Retina (tissue), 1 donor: ENCODE results near the gene HERPUD1.
"Not testable (repeated sequence)": the region's sequence is repeated elsewhere in the genome, so short reads cannot be mapped to it uniquely, and the experiment has no call there.

ENCODE experiments used
- DNase-seq: peaks from one replicate; pipeline ENCODE4 v3.0.0-alpha.2; 2016

Gene HERPUD1

DNA sequence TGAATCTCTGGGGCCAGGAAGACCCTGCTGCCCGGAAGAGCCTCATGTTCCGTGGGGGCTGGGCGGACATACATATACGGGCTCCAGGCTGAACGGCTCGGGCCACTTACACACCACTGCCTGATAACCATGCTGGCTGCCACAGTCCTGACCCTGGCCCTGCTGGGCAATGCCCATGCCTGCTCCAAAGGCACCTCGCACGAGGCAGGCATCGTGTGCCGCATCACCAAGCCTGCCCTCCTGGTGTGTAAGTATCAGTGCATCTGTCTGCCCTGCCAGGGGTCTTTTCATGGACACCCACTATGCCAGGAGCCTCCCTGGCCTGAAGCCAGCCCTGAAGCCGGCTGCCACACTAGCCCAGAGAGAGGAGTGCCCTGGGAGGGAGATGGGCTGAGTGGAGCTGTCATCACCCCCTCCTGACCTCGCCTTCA, 29.9 kb downstream of the HERPUD1 start, which contains the start of gene CETP:
Gene CETP (plus strand): TSS at position 100 of the 431 bp plus-strand sequence. CDS start 30 bp downstream, at position 130.
- no peak for DNase-seq

DNA sequence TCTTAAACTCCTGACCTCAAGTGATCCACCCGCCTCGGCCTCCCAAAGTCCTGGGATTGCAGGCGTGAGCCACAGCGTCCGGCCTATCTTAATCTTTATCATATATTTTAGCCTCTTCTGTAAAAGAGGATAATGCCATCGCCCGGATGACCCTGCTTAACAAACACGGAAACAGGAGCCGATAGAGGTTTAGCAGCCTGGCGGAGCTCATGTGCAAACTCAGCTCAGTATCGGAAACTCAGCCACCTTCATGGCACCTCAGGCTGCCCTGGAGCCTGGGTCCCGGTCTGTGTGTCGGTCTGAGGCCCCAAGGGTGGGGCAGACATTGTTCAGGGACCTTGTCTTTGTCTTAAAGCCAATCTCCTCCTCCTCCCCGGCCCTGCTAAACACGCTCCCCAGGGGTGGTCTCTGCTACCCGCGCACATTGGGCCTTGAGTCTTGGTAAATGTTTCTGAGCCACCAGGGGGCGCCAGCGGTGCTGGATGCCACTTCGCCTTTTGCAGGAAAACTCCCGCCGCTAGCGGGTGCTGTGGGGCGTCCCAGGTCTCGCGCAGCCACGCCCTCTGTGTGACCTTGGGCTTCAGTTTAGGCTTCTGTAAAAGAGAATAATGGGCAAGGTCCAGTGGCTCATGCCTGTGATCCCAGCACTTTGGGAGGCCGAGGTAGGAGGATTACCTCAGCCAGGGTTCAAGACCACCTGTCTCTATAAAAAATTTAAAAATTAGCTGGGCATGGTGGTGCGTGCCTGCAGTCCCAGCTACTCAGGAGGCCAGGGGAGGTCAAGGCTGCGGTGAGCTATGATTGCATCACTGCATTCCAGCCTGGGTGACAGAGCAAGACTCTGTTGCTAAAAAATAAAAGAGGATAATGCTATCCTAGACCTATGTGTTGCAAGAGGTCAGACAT, 32.6 kb downstream of the HERPUD1 start:
- peak; percentile 81 for DNase-seq

DNA sequence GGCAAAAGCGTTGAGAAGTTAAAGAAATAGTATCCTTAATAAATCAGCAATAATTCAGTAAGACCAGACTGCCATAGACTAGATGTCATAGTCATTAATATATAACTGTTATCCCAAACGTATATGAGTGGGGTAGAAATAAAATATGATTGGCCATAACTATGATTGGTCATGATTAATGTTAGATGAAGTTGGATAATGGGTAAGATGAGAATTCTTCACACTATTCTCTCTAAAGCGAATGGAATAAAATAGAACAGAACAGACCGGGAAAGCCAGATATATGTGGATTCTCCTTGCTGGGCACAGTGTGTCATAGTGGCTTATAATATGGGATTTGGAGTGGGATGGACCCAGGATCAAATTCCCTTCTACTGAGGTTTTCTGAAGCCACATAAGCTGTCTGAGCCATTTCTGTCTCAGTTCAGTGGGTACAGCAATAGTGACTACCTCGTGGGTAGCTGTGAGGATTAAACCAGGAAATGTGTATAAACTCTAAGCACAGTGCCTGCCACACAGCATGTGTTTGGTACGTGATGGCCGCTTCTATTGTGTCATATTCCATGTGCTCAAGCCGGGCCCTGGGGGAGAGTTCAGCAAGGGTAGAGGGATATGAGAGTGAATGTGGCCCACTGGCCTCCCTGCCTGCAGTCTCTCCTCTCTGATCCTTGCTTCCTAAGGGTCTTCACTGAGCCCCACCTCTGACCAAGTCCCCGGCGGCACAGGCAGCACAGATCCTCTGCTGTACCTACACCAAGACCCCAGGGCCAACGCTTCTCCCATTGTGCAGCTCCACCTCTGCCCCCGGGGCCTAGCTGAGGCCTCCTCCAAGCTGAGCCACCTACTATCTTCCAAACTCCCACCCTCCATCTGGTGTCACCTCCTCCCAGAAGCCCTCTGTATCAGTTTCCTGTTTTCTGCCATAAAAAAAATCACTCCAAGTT, 33.5 kb downstream of the HERPUD1 start:
- no peak for DNase-seq

- DNase-seq: no peak
These were observed 34.1 kb downstream of the HERPUD1 start for GRCh38 chr16:56966093-56966475.

DNA sequence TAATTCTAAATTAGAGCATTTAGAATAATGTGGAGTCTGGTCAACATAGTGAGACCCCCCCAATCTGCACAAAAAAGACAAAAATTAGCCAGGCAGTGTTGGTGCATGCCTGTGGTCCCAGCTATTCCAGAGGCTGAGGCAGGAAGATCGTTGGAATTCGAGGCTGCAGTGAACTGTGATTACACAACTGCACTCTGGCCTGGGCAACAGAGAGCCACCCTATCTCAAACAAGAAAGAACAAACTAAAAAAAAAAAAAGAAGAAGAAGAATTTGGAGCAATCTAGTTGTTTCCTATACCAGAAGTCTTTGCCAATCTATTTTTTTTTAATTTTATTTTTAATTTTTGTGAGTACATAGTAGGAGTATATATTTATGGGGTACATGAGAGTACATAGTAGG, 35.8 kb downstream of the HERPUD1 start:
- DNase-seq: no peak

DNA sequence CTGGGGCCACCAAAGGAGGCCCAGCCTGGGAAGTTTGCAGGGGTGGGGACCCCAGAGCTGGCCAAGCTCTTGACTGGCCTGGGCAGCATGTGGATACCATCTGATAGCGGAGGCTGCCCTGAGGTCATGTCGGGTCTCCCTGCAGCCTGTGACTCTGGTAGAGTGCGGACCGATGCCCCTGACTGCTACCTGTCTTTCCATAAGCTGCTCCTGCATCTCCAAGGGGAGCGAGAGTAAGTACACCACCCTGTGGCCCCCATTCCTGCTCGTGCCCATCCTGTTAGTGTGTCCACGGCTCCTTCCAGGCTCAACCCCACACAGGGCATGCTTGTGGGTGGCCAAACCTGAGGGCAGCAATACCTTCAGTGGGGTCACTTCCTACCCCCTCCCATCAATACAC, 37.8 kb downstream of the HERPUD1 start:
- DNase-seq: no peak

DNA sequence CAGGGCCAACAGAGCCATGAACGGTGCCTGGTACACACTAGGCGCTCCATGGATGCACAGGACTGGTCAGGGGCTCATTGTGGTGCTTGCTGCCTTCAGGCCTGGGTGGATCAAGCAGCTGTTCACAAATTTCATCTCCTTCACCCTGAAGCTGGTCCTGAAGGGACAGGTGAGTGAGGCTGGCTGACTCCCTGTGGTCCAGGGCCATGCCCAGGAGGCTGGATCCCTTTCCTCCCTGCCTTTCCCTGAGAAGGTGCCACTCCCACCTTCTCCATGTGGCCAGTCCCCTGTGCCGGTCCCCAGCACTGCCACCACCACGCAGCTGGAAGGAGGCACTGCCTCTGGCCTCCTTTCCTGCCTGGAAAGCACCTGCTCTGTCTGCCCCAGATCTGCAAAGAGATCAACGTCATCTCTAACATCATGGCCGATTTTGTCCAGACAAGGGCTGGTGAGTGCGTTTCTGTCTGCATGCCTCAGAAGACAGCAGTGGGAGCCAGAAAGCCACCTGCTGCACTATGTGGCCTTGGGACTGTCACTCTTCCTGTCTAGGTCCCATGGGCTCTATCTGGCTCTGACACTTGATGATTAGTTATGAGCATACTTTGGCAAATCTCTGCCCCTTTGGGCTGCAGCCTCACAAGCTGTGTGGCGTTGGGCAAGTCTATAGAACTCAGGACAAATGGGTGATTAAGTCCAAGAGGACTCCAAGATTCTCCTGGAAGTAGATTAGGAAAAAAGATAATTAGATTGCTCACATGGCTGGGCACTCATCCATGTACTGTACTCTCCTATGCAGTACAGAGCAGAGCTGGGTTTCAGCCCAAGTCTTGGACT, 39.2 kb downstream of the HERPUD1 start:
- no peak for DNase-seq

- no peak for DNase-seq
These were observed 39.8 kb downstream of the HERPUD1 start for GRCh38 chr16:56971768-56972043.

- no peak for DNase-seq
These were observed 40.7 kb downstream of the HERPUD1 start for GRCh38 chr16:56972403-56973293.

DNA sequence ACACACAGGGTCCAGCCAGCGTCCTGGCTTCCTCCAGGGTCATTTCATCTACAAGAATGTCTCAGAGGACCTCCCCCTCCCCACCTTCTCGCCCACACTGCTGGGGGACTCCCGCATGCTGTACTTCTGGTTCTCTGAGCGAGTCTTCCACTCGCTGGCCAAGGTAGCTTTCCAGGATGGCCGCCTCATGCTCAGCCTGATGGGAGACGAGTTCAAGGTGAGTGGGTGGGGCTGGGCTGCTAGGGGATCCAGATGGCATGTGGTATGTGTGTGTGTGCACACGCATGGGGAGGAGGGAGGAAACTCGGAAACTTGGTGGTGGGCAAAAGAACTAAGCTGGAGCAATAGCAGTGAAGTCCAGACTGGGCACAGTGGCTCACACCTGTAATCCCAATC, 41.4 kb downstream of the HERPUD1 start:
- DNase-seq: no peak

GRCh38 chr16:56973899-56974298, 42.0 kb downstream of the HERPUD1 start:
- DNase-seq: not testable (repeated sequence)

GRCh38 chr16:56974549-56975300, 42.8 kb downstream of the HERPUD1 start:
- no peak for DNase-seq

GRCh38 chr16:56975714-56976113, 43.8 kb downstream of the HERPUD1 start:
- DNase-seq: no peak

- no peak for DNase-seq
These were observed 45.3 kb downstream of the HERPUD1 start for GRCh38 chr16:56977216-56977615.

- no peak for DNase-seq
These were observed 46.0 kb downstream of the HERPUD1 start for GRCh38 chr16:56977823-56978430.

DNA sequence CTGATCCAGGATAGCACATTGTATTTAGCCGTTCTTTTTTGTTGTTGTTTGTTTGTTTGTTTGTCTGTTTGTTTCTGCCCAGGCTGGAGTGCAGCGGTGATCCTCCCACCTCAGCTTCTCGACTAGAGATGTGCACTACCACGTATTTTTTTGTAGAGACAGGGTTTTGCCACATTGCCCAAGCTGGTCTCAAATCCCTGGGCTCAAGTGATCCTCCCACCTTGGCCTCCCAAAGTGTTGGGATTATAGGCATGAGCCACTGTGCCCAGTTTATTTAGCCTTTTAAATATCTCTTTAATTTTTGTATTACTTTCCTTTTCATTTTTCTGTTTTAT, 48.2 kb downstream of the HERPUD1 start:
- DNase-seq: no peak

GRCh38 chr16:56980792-56981724, 49.1 kb downstream of the HERPUD1 start:
- no peak for DNase-seq

DNA sequence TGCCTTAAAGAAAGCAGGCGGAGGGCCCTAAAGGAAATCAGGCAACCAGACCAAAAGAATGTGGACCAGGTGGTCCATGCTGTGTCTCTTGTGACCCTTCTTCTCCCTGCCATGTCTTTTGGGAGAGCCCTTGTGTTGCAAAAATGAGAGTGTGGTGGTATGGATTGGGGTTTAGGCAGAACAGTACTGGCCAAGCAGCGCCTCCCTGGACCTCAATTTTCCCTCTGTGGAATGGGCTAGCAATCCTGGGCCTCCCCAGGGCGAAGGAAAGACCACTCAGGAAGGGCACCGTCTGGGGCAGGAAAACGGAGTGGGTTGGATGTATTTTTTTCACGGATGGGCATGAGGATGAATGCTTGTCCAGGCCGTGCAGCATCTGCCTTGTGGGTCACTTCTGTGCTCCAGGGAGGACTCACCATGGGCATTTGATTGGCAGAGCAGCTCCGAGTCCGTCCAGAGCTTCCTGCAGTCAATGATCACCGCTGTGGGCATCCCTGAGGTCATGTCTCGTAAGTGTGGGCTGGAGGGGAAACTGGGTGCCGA, 49.9 kb downstream of the HERPUD1 start:
- DNase-seq: no peak

GRCh38 chr16:56982695-56983094, 50.8 kb downstream of the HERPUD1 start:
- DNase-seq: no peak
